Colon (tissue), 2 donors: Measurements from ENCODE around the gene STT3A.
"Not testable (repeated sequence)": the region's sequence is repeated elsewhere in the genome, so short reads cannot be mapped to it uniquely, and the experiment has no call there.

ENCODE experiments used
- FAIRE-seq: peaks from 2 replicates; lab custom pipeline; 2012; peaks lifted over from hg19 to GRCh38; lab: Jason Lieb, UNC
- donor health status: control.
- donor health status: control.

The STT3A gene

DNA sequence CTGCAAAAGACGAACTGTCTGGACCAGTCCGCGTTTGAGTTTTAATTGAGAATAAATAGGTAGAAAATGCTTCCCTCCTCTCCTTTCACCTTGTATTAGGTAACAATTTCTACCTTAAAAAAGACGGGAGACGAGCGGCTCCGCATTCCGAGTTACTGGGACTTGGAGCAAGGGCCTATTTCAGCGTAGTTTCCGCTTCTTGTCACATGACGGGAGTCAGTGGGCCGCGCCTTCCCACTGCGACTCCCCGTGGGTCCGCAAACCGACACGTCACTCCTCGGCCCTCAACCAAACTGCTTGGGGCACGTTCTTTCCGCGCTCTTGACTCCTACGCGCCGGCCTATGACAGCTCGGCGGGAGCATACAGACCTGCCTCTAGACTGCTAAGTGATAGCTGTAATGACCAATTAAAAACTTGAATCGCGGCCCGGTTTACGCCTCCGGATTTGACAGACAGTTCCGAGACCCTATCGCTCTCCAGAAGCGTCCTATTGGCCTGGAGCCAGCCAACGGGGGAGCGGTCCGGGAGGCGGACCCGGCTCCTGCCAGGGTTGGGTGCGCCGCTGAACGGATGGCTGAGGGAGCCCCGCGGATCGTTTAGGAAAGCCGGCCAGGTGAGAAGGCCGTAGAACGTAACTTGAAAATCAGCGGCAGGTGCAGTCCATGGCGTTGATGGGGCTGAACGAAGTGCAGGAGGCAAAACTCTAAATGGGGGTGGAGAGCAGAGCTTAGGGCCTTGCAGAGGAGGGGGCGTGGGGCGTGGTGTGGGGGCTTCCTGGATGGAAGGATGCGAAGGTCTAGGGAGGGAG lies at the start of gene STT3A:
Gene STT3A, plus strand, starts transcription at position 548 of the 809 bp plus-strand sequence. CDS start 3,064 bp downstream, outside the sequence.
- FAIRE-seq: peak; percentile 86

DNA sequence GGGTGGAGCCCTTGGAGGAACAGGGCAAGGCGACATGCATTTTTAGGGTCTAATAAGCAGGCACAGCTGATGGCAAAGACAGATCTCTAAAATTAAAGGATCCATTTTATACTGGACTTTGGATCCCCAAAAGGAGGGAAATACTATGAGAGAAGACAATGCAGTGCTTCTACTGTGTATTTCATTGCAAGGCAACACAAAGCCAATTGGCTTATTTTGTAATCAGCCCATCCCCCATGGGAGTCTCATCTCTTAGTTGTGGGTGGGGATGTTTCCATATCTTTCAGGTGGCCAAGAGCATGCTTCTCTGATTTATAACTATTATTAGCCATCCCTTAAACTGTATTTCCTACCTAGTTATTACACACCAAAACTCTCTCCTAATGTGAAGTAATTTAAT lies 41.9 kb upstream of the STT3A start:
- no peak for FAIRE-seq

DNA sequence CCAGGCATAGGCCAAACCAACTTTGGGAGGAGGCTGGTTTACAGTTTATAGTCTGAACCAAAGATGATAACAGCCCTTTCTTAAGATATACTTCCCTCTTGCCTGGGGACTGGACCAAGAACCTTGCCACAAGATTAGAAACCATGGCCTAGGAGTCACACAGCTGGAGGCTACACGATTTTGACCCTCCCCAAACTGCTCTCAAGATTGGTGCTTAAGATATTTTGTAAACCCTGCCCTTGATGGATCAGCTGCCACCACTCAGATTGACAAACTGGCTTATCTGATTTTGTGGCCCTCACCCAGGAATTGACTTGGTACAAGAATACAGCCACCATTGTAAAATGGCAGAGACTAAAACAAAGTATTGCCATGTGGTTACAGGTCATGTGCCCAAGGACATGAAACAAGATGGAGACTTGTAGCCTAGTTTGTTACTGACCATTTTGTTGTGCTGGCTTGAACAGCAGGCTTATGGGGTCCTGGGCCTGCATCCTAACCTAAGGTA lies 40.8 kb upstream of the STT3A start:
- FAIRE-seq: no peak

DNA sequence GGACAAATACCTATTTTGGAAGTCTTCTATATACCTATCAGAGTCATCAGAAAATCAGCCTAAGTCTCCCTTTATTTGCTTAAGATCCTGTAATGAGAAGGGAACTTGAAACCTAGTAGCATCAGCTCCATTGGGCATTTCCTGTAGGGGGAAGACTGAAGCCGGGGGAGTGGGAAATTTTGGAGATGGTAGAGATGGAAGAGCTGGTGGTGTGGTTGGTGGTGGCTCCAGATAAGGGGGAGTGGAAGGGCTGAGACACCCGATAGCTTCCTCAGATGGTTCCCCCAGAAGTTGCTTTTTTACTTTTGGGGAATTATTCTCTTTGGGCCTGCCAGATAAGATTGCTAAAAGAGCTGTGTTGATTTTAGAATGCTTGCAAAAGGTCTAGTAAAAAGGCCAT lies 39.7 kb upstream of the STT3A start:
- no peak for FAIRE-seq

DNA sequence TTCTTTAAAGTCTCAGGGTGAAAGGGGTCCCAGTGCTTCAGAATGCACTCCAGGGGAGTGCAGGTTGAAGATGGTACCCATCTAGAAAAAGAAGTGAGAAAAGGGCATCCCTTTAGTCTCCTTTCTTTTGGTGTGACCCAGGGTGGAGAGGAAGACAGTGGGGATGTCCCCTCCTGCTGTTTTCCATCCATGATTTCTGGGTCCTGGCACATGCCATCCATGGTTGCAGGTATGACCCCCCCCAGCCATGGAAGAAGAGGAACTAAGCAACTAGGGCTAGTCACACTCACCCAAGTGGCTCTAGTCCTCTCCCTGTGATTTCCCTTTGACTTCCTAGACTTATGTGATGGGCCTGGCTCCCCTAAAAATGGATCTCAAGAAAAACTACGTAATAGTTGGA lies 39.3 kb upstream of the STT3A start:
- FAIRE-seq: no peak

DNA sequence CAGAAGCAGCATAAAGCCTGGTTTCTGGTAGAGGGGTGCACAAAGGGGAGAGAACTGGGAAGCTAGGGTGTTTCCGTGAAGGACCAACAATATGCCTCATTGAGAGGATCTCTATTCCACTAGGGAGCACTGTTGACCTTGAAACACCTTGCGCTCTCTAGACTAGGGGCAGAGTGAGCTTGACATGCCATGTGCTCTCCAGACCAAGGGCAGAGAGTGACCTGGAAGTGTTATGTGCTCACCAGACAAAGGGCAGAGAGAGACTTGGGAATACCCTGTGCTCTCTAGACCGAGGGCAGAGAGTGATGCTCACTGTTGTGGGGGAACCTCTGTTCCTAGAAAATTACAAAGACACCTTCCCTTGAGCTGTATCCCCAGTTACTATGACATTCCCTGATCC lies 38.6 kb upstream of the STT3A start:
- no peak for FAIRE-seq

DNA sequence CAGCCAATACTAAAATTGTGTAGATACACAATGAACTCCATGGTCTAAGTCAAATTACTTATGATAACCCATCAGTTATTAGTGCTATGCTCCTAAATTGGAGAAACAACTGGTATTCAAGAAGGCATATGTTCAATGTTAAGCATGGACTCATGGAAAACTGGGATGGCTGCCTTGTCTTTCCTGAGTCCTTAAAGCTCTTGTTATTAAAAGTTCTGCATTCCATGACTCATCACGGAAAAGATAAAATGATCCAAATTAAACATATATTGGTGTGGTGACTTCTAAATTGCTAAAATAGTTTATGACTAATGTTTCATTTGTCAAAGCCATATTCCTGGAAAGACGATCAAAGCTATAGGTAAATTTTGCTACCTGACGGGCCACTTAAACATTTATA lies 32.8 kb upstream of the STT3A start:
- FAIRE-seq: no peak

DNA sequence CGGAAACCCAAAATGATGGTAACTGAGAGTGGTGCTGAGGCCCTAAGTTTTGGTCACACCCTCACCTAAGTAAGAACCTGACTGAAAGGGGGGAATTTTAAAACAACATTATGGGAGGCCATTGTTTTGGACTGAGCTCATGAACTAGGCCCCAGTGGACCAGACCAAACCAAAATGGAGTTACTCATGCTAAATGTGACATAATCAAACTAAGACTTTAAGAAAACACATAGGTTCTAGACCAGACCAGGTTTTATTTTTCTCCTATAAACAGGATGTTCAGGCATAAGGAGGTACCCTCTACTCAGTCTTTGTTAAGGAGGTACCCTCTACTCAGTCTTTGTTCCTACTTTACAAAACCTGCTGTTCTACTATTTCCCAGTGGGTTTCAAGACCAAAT lies 30.7 kb upstream of the STT3A start:
- no peak for FAIRE-seq

DNA sequence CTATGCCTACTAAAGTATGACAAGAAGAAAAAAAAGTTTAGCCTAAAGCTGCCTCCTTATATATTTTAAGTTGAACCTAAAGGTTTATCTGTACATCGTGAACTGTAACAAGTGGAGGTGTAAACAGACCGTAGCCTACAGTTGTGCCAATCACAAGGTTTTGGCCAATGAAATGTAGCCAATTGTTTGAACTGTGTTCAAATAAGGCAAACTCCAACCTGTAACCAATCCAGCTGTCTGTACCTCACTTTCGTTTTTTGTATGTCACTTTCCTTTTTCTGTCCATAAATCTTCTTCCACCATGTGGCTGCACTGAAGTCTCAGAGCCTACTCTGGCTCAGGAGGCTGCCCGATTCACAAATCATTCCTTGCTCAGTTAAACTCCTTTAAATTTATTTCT lies 30.2 kb upstream of the STT3A start:
- FAIRE-seq: no peak

DNA sequence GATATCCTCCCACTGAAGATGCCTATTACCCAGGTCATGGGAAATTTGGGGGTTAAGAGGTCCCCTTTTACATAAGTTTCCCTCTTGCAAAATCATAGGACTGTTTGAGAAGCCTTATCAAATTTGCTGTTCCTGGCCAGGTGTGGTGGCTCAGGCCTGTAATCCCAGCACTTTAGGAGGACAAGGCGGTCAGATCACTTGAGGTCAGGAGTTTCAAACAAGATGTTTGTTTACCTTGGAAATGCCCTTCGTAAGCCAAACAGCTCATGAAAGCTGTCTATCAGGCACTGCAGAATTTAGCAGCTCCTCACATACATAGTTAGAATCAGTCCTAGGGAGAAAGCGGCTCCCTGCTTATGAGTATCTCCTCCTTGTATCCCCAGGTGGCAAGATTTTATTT lies 28.3 kb upstream of the STT3A start:
- no peak for FAIRE-seq

DNA sequence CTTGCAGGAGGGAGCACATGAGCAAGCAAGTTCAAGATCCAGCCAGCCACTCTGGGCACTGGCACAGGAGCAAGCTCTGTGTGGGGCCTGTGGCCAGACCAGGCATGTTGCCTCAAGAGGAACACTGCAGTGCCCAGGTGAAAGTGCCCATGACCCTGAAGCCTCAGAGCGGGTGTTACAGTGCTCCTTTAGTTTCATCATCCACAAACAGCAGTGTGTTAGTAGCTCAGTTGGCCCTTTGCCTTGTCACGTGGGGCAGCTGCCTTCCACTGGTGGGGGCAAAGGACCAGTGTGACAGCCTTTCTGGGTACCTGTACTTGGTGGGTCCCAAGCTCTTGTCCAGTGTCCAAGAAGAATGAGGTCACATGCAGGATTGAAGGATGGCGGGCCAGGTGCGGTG lies 26.4 kb upstream of the STT3A start:
- FAIRE-seq: no peak

DNA sequence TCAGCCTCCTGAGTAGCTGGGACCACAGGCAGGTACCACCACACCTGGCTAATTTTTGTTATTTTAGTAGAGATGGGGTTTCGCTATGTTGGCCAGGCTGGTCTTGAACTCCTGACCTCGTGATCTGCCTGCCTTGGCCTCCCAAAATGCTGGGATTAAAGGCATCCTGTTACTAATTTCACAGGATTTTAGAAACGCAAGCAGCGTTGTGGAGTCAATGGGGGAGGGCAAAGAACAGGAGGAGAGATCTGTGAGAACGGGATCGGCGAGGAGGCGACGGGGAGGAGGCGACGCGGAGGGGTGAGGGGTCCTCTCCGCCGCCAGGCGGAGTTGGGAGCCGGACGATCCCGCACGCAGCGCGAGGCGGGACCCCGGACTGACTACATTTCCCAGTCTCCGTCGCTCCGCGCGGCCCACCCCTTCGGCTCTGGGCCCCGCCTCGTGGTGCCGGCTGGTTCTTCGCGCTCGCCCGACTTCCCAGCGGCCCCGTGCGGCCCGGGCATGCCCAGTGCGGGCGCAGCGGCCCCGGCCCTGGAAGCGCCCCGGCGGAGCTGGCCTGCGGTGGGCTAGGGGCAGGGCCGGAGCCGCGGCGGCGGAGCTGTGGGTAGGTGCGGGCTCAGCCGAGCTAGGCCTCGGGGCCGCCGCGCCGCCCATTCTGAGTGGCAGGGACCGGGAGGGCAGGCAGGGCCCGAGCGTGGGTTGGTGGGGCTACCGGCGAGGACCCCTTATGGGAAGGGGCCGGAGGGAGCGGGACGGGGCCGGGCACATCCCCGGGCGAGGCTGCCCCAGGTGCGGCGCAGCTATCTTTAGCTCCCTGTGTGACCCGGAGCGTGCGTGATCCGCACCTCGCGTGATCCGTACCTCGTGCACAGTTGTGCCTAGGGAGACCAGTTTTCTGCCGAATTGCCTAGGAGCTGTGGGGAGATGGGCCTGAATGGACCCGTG lies 23.4 kb upstream of the STT3A start, which contains the start of gene EI24:
Gene EI24, plus strand, starts transcription at position 508 of the 945 bp plus-strand sequence. CDS start 3,051 bp downstream, outside the sequence.
- FAIRE-seq: no peak

DNA sequence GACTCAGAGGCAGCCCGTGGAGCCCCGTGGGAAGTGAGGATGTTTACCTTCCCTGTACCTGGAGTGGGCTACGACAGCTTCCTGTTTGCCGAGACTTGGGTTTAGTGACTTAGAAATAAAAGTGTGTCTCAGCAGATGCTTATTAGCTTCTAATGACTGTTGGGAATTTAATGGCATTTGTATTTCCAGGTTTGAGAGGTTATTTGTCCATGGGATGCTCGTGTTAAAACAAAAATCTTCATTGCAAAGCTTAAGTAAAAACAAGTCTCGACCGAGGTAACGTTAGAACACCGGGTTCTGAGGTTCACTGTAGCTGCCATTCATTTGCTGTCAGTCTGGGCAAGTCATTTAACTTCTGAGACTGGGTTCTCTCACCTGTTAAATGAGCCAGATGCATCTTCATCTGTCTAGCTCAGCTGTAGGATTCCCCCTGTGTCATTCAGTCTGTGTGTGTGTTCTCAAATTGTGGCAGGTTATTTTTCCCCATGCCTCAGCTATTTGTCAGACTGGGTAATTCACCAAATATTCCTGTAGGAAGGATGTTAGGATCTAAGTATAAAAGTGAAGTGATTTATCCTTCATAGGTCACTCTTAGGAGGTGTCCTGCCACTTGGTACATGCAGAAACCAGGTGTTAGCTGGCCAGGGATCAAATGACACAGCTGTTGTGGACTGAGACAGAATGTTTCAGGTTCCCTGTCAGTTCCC lies 22.6 kb upstream of the STT3A start:
- no peak for FAIRE-seq

DNA sequence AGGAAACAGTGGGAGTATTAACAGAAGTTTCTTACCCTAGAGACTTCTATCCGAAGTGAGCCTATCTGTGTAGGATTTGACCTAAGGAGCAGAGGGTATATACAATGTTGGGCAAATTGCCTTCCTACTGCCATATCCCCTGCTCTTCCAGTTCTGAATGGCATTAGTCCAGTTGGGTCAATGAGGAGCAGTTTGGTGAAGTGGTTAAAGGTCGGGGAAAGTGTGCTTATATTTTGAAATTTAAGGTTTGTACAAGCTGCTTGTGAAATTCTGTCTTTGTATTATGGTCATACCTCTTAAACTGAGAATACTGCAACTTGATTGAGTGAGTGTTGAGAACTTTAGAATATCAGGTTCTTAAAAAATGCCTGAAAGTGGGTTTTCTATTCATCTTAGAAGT lies 21.7 kb upstream of the STT3A start:
- FAIRE-seq: no peak

DNA sequence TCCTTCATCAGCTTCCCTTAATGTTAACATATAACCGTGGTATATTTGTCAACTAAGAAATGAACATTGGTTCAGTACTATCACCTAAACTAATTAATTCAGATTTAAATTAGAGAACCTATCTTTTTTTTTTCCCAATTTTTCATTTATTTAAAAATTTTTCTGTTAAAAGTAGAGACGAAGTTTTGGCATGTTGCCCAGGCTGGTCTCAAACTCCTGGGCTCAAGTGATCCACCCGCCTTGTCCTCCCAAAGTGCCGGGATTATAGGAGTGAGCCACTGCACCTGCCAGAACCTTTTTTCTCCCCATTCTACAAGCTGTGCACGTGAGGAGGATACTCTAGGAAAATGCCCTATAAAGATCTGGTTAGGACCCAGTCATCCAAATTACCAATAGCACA lies 19.7 kb upstream of the STT3A start:
- FAIRE-seq: no peak

DNA sequence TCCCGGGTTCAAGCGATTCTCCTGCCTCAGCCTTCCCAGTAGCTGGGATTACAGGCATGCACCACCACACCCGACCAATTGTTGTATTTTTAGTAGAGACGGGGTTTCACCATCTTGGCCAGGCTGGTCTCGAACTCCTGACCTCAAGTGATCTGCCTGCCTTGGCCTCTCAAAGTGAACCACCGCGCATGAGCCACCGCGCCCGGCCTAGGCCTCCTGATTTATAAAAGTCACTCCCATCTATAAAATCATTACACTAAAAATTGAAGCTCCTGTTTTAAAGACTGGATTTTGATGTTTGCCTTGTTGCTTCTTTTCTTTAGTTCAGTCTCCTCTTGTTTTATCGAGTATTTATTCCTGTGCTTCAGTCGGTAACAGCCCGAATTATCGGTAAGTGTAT lies 15.5 kb upstream of the STT3A start:
- FAIRE-seq: not testable (repeated sequence)

DNA sequence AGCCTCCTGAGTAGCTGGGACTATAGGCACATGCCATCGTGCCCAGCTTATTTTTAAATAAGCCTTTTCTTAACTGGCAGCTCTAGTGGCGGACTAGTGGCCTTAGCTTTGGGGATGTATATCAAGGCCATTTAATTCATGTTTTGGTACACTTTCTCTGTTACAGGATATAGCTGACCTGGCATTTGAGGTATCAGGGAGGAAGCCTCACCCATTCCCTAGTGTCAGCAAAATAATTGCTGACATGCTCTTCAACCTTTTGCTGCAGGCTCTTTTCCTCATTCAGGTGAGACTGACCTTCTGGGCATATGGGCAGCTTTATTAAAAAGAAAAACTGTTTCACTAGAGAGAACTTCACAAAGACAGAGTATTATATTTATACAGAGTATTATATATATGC lies 13.9 kb upstream of the STT3A start:
- FAIRE-seq: no peak

DNA sequence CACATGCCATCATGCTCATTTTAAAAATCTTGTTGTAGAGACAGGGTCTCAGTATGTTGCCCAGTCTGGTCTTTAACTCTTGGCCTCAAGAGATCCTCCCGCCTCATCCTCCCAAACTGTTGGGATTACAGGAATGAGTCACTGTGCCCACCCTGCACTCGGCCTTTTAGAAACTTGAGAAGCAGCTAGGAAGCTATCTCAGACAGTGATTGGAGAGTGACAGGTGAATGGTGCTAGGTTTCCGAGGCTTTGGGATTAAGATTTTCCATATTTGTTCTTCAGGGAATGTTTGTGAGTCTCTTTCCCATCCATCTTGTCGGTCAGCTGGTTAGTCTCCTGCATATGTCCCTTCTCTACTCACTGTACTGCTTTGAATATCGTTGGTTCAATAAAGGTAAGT lies 12.8 kb upstream of the STT3A start:
- FAIRE-seq: no peak

DNA sequence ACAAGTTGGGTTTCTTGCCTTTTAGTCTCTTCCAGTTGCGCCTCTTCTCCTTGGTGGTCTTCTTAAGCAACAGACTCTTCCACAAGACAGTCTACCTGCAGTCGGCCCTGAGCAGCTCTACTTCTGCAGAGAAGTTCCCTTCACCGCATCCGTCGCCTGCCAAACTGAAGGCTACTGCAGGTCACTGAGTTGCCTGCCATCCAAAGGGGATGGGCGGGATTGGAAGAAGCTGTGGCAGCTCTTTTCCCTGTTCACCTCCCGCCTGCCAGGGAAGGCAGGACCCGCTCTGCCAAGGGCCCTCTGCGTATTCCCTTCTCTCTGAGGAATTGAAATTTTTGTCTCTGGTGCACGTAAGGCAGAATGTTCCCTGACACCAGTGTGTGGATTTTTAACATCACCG lies 9.2 kb upstream of the STT3A start:
- FAIRE-seq: no peak

DNA sequence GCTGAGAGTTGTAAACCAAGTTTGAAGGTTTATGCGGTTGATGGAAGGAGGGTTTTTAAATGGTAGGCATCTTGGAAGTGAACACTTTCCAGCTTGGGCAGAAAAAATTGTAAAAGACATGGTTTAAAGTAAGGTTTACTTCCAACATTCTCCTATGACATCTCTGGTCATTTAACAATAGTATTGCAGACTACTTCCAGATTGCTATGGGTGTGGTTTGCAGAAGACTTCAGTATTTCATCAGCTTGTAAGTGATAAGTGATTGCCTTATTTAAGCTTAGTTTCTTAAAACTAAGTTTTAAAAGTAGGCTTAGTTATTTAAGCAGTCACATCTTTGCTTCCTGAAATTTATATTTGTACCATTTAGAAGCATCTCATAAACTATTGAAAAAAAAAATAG lies 7.2 kb upstream of the STT3A start:
- no peak for FAIRE-seq

DNA sequence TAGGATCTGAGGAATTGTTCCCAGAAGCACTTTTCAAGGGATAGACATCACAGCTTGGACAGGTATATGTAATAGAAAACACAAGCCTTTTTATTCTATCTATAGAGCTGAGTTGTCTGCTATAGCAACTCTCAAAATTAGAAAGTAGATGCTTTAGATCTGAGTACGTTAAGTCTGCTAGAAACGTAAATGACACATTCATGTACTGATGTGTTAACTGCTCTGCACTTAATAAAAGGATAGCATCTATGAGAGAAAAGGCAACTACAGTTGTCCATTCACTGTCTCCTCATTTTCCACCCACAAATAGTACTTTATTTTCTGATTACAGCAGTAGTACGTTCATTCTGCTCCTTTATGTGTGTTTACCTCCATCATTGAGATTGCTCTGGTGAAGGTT lies 6.0 kb upstream of the STT3A start:
- FAIRE-seq: no peak

DNA sequence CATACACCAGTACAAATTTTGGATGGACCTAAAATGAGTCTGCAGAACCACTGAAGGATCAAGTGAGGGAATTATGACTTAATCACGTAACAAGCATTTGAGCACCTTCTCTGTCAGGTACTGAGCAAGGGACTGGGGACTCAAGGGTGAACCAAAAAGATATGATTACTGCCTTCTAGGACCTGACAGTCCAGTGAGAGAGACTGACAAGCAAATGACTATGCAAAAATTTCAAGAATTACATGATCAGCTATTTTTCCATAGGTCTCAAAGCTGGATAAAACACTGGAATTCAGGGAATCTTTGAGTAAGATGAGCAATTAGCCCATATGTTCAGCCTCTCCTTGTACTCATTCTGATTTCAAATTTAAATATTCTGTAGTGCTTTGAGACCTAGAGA lies 5.2 kb upstream of the STT3A start:
- no peak for FAIRE-seq
